Endodermal cell (in vitro differentiated cells): ENCODE results near the gene FKBP2. TPM values are rescaled to one million over a fixed set of nuclear protein-coding genes. Genes with fewer than 3 reads are reported as not detected.

Experiments
- DNase-seq: peaks from one replicate; pipeline ENCODE4 v3.0.0-alpha.2; 2017
- H3K27ac ChIP-seq: 2 replicates; pipeline ENCODE4 v1.5.1; 2013; ENCODE audit warnings: mild to moderate bottlenecking, low read depth, low read length, moderate library complexity
- H3K27me3 ChIP-seq: 2 replicates; pipeline ENCODE4 v1.6.1; 2013; ENCODE audit warnings: mild to moderate bottlenecking, low read length, moderate library complexity; ENCODE audit not compliant: insufficient read depth, control insufficient read depth, poor library complexity, severe bottlenecking
- H3K36me3 ChIP-seq: 2 replicates; pipeline ENCODE4 v1.7.0; 2013; ENCODE audit warnings: mild to moderate bottlenecking, low read length, moderate library complexity; ENCODE audit not compliant: control insufficient read depth, insufficient read depth
- H3K4me1 ChIP-seq: one replicate; pipeline ENCODE4 v1.7.0; 2013; ENCODE audit warnings: low read length; ENCODE audit not compliant: control insufficient read depth, insufficient read depth
- H3K4me3 ChIP-seq: 2 replicates; pipeline ENCODE4 v1.5.1; 2013; ENCODE audit warnings: mild to moderate bottlenecking, low read length, moderate library complexity
- H3K9ac ChIP-seq: 2 replicates; pipeline ENCODE4 v1.6.1; 2013; ENCODE audit warnings: mild to moderate bottlenecking, low read length, moderate library complexity; ENCODE audit not compliant: poor library complexity, severe bottlenecking; ENCODE audit errors: extremely low read depth
- H3K9me3 ChIP-seq: 2 replicates; pipeline ENCODE4 v1.6.1; 2013; ENCODE audit warnings: mild to moderate bottlenecking, low read length, moderate library complexity; ENCODE audit not compliant: control insufficient read depth
- H3K27ac Mint-ChIP-seq: 2 replicates; pipeline ENCODE4 v1.8.0; 2020; ENCODE audit warnings: mixed read lengths
- H3K27me3 Mint-ChIP-seq: 2 replicates; pipeline ENCODE4 v1.8.0; 2021; ENCODE audit warnings: mild to moderate bottlenecking, mixed read lengths; ENCODE audit not compliant: insufficient read depth
- H3K36me3 Mint-ChIP-seq: 2 replicates; pipeline ENCODE4 v1.8.0; 2020; ENCODE audit warnings: low read depth, mixed read lengths
- H3K4me1 Mint-ChIP-seq: 2 replicates; pipeline ENCODE4 v1.8.0; 2020; ENCODE audit warnings: mixed read lengths
- H3K4me3 Mint-ChIP-seq: 2 replicates; pipeline ENCODE4 v1.8.0; 2020; ENCODE audit warnings: mild to moderate bottlenecking, moderate library complexity, mixed read lengths
- H3K9me3 Mint-ChIP-seq: 2 replicates; pipeline ENCODE4 v1.8.0; 2020; ENCODE audit warnings: mild to moderate bottlenecking, mixed read lengths
- CTCF ChIP-seq: fragments of 200-600 bp; sonication (generic); conservative IDR thresholded peaks from 2 replicates; pipeline ENCODE4 v1.5.0; 2021; ENCODE audit warnings: antibody characterized with exemption, mild to moderate bottlenecking
- WGBS, 2 experiments: methylation state at CpG; one replicate each; pipeline versions ENCODE4 v1.1.5 to v1.1.7; 2013; ENCODE audit warnings: missing lambda C conversion rate in 2 of 2, mixed read lengths in 1 of 2; ENCODE audit not compliant: insufficient coverage in 1 of 2, insufficient read length in 1 of 2; 5-methylcytosine and 5-hydroxymethylcytosine counted together
- total RNA-seq, 2 donors: library from RNA; stranded (reverse); fragmentation: NEBNext Ultra II Directional in 1 of 2; extraction: Animal tissue kit (Norgen Biotek cat#: 25700) in 1 of 2; gene quantifications; 2 replicates in 1 of 2; 3 replicates in 1 of 2; pipeline ENCODE4 v1.2.1, GENCODE V29; 2021

FKBP2 gene
- total RNA-seq, 2 donors from 2014 or later = 44.6 to 53.7 TPM

DNA sequence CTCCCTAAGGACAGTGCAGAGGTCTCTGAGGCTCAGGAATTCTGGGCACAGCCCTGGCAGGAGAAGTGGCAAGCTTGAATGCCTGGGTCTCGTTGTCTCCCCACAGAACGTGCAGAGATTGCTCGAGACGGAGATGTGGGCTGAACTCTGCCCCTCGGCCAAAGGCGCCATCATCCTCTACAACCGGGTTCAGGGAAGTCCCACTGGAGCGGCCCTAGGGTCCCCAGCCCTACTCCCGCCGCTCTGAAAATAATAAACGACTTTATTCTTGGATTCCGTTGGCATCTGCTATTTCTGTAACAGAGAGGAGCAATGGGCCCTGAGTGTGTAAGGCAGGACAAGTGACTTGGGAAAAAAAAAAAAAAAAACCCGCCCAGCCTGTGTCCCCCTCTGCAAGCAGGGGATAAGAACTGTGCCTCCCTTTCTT is 11.1 kb upstream of the FKBP2 start:
- no peaks in the 10 kb centered on the region for H3K36me3 Mint-ChIP-seq
- Histone ChIP-seq H3K4me3 (peak overlapping the region; percentile 85), H3K9ac (peak overlapping the region; percentile 30), H3K27ac (peak overlapping the region; percentile 74), H3K4me1 (peaks cover 4% of the 10 kb centered on the region), H3K9me3 (no peaks in the 10 kb centered on the region), H3K27me3 (no peaks in the 10 kb centered on the region), H3K36me3 (no peaks in the 10 kb centered on the region)
- no peak for DNase-seq
- peaks cover 6% of the 10 kb centered on the region for H3K27me3 Mint-ChIP-seq
- H3K4me3 Mint-ChIP-seq = peak overlapping the region; percentile 72
- H3K27ac Mint-ChIP-seq = peak overlapping the region; percentile 77
- peaks cover 13% of the 10 kb centered on the region for H3K4me1 Mint-ChIP-seq
- TF ChIP-seq CTCF = no peak
- 61 to 77% methylated on average over 12 to 13 of the region's 13 CpGs for WGBS, 2 experiments
- no peaks in the 10 kb centered on the region for H3K9me3 Mint-ChIP-seq

GRCh38 chr11:64230171-64230984 is 10.5 kb upstream of the FKBP2 start, which contains the start of gene DNAJC4:
TSS of gene DNAJC4 (plus strand) at chr11:64230548. CDS start at chr11:64230855, 307 bp downstream.
- Histone ChIP-seq H3K27ac (peak within 1 kb of the TSS; percentile 74), H3K27me3 (no peaks in the 10 kb centered on the region), H3K9ac (peak within 1 kb of the TSS; percentile 49), H3K9me3 (no peaks in the 10 kb centered on the region), H3K36me3 (no peaks in the 10 kb centered on the region), H3K4me3 (peak within 1 kb of the TSS; percentile 85), H3K4me1 (peaks cover 4% of the 10 kb centered on the region)
- Mint-ChIP-seq H3K9me3 (no peaks in the 10 kb centered on the region), H3K36me3 (no peaks in the 10 kb centered on the region), H3K27me3 (peaks cover 6% of the 10 kb centered on the region), H3K4me3 (peak within 1 kb of the TSS; percentile 72), H3K27ac (peak within 1 kb of the TSS; percentile 81), H3K4me1 (peaks cover 13% of the 10 kb centered on the region)
- TF ChIP-seq CTCF = no peak
- 0 to 1% methylated on average over 39 to 62 of the region's 62 CpGs for WGBS, 2 experiments
- peak; percentile 98 for DNase-seq

GRCh38 chr11:64230985-64231365 is 9.9 kb upstream of the FKBP2 start:
- TF ChIP-seq CTCF = no peak
- Histone ChIP-seq H3K27ac (no peak overlapping the region), H3K4me1 (peaks cover 4% of the 10 kb centered on the region), H3K4me3 (peak overlapping the region; percentile 85), H3K27me3 (no peaks in the 10 kb centered on the region), H3K9me3 (no peaks in the 10 kb centered on the region), H3K36me3 (no peaks in the 10 kb centered on the region), H3K9ac (peak overlapping the region; percentile 49)
- Mint-ChIP-seq H3K36me3 (no peaks in the 10 kb centered on the region), H3K9me3 (no peaks in the 10 kb centered on the region), H3K27me3 (peaks cover 6% of the 10 kb centered on the region), H3K4me1 (peaks cover 13% of the 10 kb centered on the region), H3K27ac (peak overlapping the region; percentile 81), H3K4me3 (peak overlapping the region; percentile 72)
- 8 to 17% methylated on average over 3 to 8 of the region's 8 CpGs for WGBS, 2 experiments
- no peak for DNase-seq
